Right lobe of liver (tissue), 4 donors: ENCODE results near the gene FKBP1B.

ENCODE experiments used
- POLR2A ChIP-seq: fragments of 450-650 bp; IDR thresholded peaks from one replicate; pipeline ENCODE4 v1.6.1; 2017; ENCODE audit warnings: antibody characterized with exemption, mild to moderate bottlenecking
- TF ChIP-seq, protein P1 (sequence below), 4 donors: fragments of 200-600 bp in 3 of 4; fragments of 450-650 bp in 1 of 4; IDR thresholded peaks; one replicate each; pipeline versions ENCODE4 v1.5.1 to v1.8.0; 2016 to 2022; ENCODE audit warnings: antibody characterized with exemption in 4 of 4, mild to moderate bottlenecking in 2 of 4
- donor health status: DM: no; HTN: no; CAD: no.
- donor health status: DM: no; HTN: no; CAD: no.
- donor health status: DM: no; HTN: yes; CAD: no.

DNA sequence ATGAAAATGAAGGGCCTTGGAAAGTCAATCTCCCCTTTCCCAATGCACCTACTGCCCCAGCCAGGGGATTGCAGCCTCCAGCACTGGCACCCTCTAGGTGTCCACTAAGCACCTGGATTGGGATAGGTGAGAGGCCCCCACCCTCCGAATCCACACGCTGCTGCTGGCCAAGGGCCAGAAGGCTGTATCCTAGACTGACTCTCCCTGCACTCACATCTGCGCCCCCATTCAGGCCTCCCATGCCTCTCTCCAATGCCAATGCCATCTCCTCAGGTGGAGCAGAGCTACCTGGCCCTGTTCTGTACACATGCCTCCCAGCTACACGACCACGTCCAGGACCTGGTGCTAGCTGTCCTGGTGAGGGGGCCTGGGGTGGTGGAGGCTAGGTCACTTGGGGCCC lies 29.8 kb upstream of the FKBP1B start:
- TF ChIP-seq, protein P1, sequence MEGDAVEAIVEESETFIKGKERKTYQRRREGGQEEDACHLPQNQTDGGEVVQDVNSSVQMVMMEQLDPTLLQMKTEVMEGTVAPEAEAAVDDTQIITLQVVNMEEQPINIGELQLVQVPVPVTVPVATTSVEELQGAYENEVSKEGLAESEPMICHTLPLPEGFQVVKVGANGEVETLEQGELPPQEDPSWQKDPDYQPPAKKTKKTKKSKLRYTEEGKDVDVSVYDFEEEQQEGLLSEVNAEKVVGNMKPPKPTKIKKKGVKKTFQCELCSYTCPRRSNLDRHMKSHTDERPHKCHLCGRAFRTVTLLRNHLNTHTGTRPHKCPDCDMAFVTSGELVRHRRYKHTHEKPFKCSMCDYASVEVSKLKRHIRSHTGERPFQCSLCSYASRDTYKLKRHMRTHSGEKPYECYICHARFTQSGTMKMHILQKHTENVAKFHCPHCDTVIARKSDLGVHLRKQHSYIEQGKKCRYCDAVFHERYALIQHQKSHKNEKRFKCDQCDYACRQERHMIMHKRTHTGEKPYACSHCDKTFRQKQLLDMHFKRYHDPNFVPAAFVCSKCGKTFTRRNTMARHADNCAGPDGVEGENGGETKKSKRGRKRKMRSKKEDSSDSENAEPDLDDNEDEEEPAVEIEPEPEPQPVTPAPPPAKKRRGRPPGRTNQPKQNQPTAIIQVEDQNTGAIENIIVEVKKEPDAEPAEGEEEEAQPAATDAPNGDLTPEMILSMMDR (IDR thresholded peaks at IDR 0.05): no peak
- no peak for TF ChIP-seq POLR2A
